ENCODE measurements around the gene TENT4A. TPM values are rescaled to one million over a fixed set of nuclear protein-coding genes. Genes with fewer than 3 reads are reported as not detected.
"Not testable (repeated sequence)": the region's sequence is repeated elsewhere in the genome, so short reads cannot be mapped to it uniquely, and the experiment has no call there.

The TENT4A gene
- total RNA-seq, 2 experiments from 2014 or later: 39.0 to 46.1 TPM

GRCh38 chr5:6667648-6668047, 45.6 kb upstream of the TENT4A start:
- no peaks in the 10 kb centered on the region for H3K9me3 ChIP-seq (ENCODE audit: low read length)
- ChIA-PET POLR2A (interaction anchor here (0.8 kb wide), 1 partner anchor 63 kb away, joined by 3 read pairs; no protein-coding TSS in a partner anchor), CTCF (ENCODE audit: unreplicated experiment) (no interaction called here)
- H3K4me2 ChIP-seq (ENCODE audit: low read length): no peak overlapping the region
- no peaks in the 10 kb centered on the region for H4K20me1 ChIP-seq (ENCODE audit: insufficient read depth, low read length)
- no peak overlapping the region for H3K4me3 ChIP-seq (ENCODE audit: low read depth, low read length, poor library complexity, severe bottlenecking)
- H3K9me2 ChIP-seq (ENCODE audit: insufficient read depth, low read length): no peaks in the 10 kb centered on the region
- H2AFZ ChIP-seq (ENCODE audit: low read length): no peak overlapping the region
- intact Hi-C loops (cut with micrococcal nuclease; ENCODE audit: unreplicated experiment): no loop called here
- no peak overlapping the region for H3K27ac ChIP-seq (ENCODE audit: low read depth, low read length, poor library complexity, severe bottlenecking)
- H3K36me3 ChIP-seq (ENCODE audit: insufficient read depth, low read length): peaks cover 7% of the 10 kb centered on the region
- TF ChIP-seq EZH2phosphoT487 (IDR thresholded peaks at IDR 0.05; ENCODE audit: borderline replicate concordance, low read depth, low read length): no peak
- TF ChIP-seq, protein P1, sequence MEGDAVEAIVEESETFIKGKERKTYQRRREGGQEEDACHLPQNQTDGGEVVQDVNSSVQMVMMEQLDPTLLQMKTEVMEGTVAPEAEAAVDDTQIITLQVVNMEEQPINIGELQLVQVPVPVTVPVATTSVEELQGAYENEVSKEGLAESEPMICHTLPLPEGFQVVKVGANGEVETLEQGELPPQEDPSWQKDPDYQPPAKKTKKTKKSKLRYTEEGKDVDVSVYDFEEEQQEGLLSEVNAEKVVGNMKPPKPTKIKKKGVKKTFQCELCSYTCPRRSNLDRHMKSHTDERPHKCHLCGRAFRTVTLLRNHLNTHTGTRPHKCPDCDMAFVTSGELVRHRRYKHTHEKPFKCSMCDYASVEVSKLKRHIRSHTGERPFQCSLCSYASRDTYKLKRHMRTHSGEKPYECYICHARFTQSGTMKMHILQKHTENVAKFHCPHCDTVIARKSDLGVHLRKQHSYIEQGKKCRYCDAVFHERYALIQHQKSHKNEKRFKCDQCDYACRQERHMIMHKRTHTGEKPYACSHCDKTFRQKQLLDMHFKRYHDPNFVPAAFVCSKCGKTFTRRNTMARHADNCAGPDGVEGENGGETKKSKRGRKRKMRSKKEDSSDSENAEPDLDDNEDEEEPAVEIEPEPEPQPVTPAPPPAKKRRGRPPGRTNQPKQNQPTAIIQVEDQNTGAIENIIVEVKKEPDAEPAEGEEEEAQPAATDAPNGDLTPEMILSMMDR (conservative IDR thresholded peaks at IDR 0.05; ENCODE audit: low read length): no peak
- no TSS peak for BruUV-seq (replicated peaks)
- no peak for DNase-seq (ENCODE audit: low spot score)
- peaks cover 14% of the 10 kb centered on the region for H3K4me1 ChIP-seq (ENCODE audit: insufficient read depth, low read length, poor library complexity, severe bottlenecking)
- no peaks in the 10 kb centered on the region for H3K79me2 ChIP-seq (ENCODE audit: insufficient read depth, low read depth, low read length)

- POLR2A ChIA-PET: interaction anchor here (0.7 to 1.4 kb wide), 3 partner anchors 8 to 9 kb away, joined by 3 to 5 read pairs (median 3); no protein-coding TSS in a partner anchor
- H3K4me3 ChIP-seq (ENCODE audit: low read depth, low read length, poor library complexity, severe bottlenecking); DNase-seq (ENCODE audit: low spot score); H3K9me3 ChIP-seq (ENCODE audit: low read length); BruUV-seq (replicated peaks); H2AFZ ChIP-seq (ENCODE audit: low read length); H4K20me1 ChIP-seq (ENCODE audit: insufficient read depth, low read length); H3K9me2 ChIP-seq (ENCODE audit: insufficient read depth, low read length); CTCF ChIA-PET (ENCODE audit: unreplicated experiment); H3K27ac ChIP-seq (ENCODE audit: low read depth, low read length, poor library complexity, severe bottlenecking); H3K79me2 ChIP-seq (ENCODE audit: insufficient read depth, low read depth, low read length); H3K4me2 ChIP-seq (ENCODE audit: low read length); intact Hi-C loops (cut with micrococcal nuclease; ENCODE audit: unreplicated experiment); H3K36me3 ChIP-seq (ENCODE audit: insufficient read depth, low read length): not testable (repeated sequence)
- H3K4me1 ChIP-seq (ENCODE audit: insufficient read depth, low read length, poor library complexity, severe bottlenecking): peaks cover 14% of the 10 kb centered on the region
Observed at GRCh38 chr5:6668717-6669116, 44.5 kb upstream of the TENT4A start.

DNA sequence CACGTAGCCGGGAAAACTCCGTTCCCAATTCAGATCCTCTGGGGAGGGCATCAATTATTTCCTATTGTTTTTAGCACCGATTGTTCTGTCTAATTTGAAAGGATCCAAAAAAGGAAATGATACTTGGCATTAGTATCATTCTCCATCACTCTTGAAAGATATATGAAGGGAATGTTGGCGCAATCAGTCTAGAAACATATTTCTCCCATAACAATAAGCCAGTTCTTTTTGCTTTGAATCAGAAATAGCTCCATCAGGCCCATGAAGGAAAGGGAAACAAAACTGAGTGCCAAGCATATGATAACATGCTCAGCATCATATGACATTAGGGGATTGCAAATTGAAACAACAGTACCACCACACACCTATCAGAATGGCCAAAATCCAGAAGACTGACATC, 40.2 kb upstream of the TENT4A start:
- CTCF ChIA-PET (ENCODE audit: unreplicated experiment): no interaction called here
- H3K4me3 ChIP-seq (ENCODE audit: low read depth, low read length, poor library complexity, severe bottlenecking): no peak overlapping the region
- POLR2A ChIA-PET: interaction anchor here (0.6 to 0.7 kb wide), 2 partner anchors 9 to 11 kb away, joined by 3 read pairs; no protein-coding TSS in a partner anchor

More for the DNA sequence above, 40.2 kb upstream of the TENT4A start:
- intact Hi-C loops (cut with micrococcal nuclease; ENCODE audit: unreplicated experiment): no loop called here
- BruUV-seq (replicated peaks): no TSS peak
- H3K27ac ChIP-seq (ENCODE audit: low read depth, low read length, poor library complexity, severe bottlenecking): no peak overlapping the region
- DNase-seq (ENCODE audit: low spot score): no peak
- H3K9me2 ChIP-seq (ENCODE audit: insufficient read depth, low read length): no peaks in the 10 kb centered on the region
- H2AFZ ChIP-seq (ENCODE audit: low read length): no peak overlapping the region
- peaks cover 6% of the 10 kb centered on the region; the same call in 1 of the 2 replicates for H3K9me3 ChIP-seq (ENCODE audit: low read length)
- no peak for TF ChIP-seq EZH2phosphoT487 (IDR thresholded peaks at IDR 0.05; ENCODE audit: borderline replicate concordance, low read depth, low read length)
- TF ChIP-seq, protein P1 (conservative IDR thresholded peaks at IDR 0.05; ENCODE audit: low read length): no peak
- no peaks in the 10 kb centered on the region for H3K4me1 ChIP-seq (ENCODE audit: insufficient read depth, low read length, poor library complexity, severe bottlenecking)
- H3K36me3 ChIP-seq (ENCODE audit: insufficient read depth, low read length): peaks cover 7% of the 10 kb centered on the region; the same call in 1 of the 2 replicates
- H3K79me2 ChIP-seq (ENCODE audit: insufficient read depth, low read depth, low read length): no peaks in the 10 kb centered on the region
- H4K20me1 ChIP-seq (ENCODE audit: insufficient read depth, low read length): no peaks in the 10 kb centered on the region
- H3K4me2 ChIP-seq (ENCODE audit: low read length): no peak overlapping the region
